GM13977 (cell line): ENCODE measurements around the gene TP73.

Experiments
- DNase-seq: peaks from one replicate; pipeline ENCODE4 v3.0.0; 2012; ENCODE audit warnings: low spot score
- CTCF ChIP-seq: IDR thresholded peaks from 2 replicates; pipeline ENCODE4 v1.5.1; 2012; ENCODE audit warnings: mild to moderate bottlenecking, control low read depth; ENCODE audit not compliant: insufficient read depth; ENCODE audit errors: extremely low read depth, missing control alignments
- in situ Hi-C: fragments of 300-500 bp; cut with MboI; formaldehyde crosslinking; loops from one replicate; pipeline ENCODE4 v1.12.0; 2022; ENCODE audit warnings: low sequenced_read_pairs, low pct_unique_long_range_greater_than_20kb, mixed read lengths, inconsistent platforms; ENCODE audit not compliant: unreplicated experiment

TP73 gene

DNA sequence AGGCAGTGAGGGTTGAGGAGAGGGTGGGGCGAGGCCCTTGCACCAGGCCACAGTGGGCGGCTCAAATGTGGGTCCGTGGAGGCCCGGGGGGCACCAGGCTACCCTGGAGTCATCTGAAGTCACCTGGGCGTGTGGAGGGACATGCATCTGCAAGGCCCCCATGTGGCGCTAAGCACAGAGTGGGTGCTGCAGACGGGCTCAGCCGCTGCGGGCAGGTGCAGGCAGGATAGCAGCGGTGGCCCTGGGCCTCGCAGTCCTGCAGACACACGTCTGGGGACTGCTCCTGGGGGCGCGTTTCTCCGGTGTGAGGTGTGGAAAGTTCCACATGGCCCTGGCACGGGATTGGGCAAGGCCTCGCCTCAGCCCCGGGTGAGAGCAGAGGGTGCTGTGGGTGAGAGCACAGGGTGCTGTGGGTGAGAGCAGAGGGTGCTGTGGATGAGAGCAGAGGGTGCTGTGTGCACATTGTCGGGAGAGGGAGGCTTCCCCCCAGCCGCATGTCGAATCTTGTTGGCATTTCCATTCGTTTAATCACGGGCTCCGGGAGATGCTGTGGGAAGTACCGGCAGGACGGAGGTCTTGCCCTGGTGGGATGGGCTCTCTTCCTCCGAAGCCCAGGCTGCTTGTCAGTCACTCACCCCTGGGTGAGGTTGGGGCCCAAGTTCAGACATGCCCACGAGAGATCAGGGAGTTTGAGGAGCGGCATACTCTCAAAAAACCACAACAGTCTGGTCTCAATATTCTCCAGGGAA, 46.5 kb downstream of the TP73 start:
- in situ Hi-C loops: no loop called here
- TF ChIP-seq CTCF: no peak
- DNase-seq: no peak

DNA sequence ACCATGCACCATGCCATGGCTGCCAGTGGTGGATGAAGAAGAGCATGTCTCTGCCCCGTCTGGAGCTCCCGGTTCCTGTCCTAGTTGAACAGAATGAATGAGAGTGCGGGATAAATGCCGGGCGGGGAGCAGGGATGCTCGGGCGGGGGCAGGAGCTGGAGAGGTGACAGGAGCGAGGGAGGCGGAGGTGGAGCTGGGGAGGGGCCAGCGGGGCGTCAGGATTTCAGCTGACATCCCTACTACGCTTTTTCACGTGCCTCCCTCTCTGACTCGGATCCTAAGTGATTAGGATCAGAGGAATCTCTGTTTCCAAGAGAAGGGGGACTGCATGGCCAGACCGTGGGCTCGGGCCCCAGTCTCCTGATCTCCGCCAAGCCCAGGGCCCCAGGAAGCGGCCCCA, 47.3 kb downstream of the TP73 start:
- no peak for TF ChIP-seq CTCF
- DNase-seq: no peak
- in situ Hi-C loops: no loop called here

DNA sequence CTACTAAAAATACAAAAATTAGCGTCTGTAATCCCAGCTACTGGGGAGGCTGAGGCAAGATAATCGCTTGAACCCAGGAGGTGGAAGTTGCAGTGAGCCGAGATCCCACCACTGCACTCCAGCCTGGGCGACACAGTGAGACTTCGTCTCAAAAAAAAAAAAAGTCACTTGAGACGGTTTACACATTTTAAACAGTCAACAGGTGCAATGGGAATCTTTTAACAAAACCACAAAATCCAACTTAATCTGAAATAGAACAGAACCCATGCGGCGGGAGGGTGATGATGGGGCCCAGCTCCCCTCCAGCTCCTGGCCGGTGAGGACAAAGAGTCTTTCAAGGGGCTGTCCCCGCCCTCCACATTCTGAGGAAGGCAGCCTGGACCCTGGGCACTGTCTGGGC, 48.3 kb downstream of the TP73 start:
- no peak for DNase-seq
- TF ChIP-seq CTCF: no peak
- in situ Hi-C loops: no loop called here

- no peak for DNase-seq
- in situ Hi-C loops: no loop called here
- no peak for TF ChIP-seq CTCF
Measured at GRCh38 chr1:3702528-3702927, 50.2 kb downstream of the TP73 start.

- no peak for DNase-seq
- in situ Hi-C loops: no loop called here
- no peak for TF ChIP-seq CTCF
Measured at GRCh38 chr1:3702990-3703728, 50.8 kb downstream of the TP73 start.

- in situ Hi-C loops: no loop called here
- no peak for TF ChIP-seq CTCF
- no peak for DNase-seq
Measured at GRCh38 chr1:3703786-3704371, 51.6 kb downstream of the TP73 start.
